BJ (cell line): ENCODE data around the gene KIAA1671. TPM values are rescaled to one million over a fixed set of nuclear protein-coding genes. Genes with fewer than 3 reads are reported as not detected.
"Not testable (repeated sequence)": the region's sequence is repeated elsewhere in the genome, so short reads cannot be mapped to it uniquely, and the experiment has no call there.

Experiments used
- CTCF ChIA-PET: fragments of 350-600 bp; formaldehyde crosslinking; extraction: SDS; loops from one replicate; lab custom pipeline; 2021; ENCODE audit warnings: antibody characterized with exemption, inconsistent platforms; lab: Yijun Ruan, JAX
- POLR2A ChIA-PET: fragments of 300-600 bp; sonication (Branson Sonifier 250); formaldehyde crosslinking; extraction: SDS; loops from one replicate; lab custom pipeline; 2021; ENCODE audit warnings: antibody characterized with exemption; lab: Charles Lee
- DNase-seq: peaks from one replicate; pipeline ENCODE4 v3.0.0-alpha.2; 2011; ENCODE audit warnings: low read depth
- H3K27me3 ChIP-seq: 2 replicates; pipeline ENCODE4 v1.6.0; 2011; ENCODE audit warnings: low read length; ENCODE audit not compliant: control insufficient read depth, insufficient read depth
- H3K36me3 ChIP-seq: 2 replicates; pipeline ENCODE4 v1.5.1; 2011; ENCODE audit warnings: low read length; ENCODE audit not compliant: control insufficient read depth, insufficient read depth
- H3K4me3 ChIP-seq: 2 replicates; pipeline ENCODE4 v1.5.1; 2011; ENCODE audit warnings: low read depth, mild to moderate bottlenecking, control low read depth, low read length
- polyA minus RNA-seq: library from RNA; depleted of rRNA, polyadenylated mRNA; stranded (reverse); fragments of >200 nt; gene quantifications from 2 replicates; pipeline ENCODE4 v1.2.3, GENCODE V29; 2011; rRNA and poly(A)+ RNA removed
- polyA plus RNA-seq: library from polyadenylated mRNA; depleted of rRNA; stranded (reverse); fragments of >200 nt; gene quantifications from 2 replicates; pipeline ENCODE4 v1.2.3, GENCODE V29; 2011; rRNA removed
- TF ChIP-seq, protein P1 (sequence below): IDR thresholded peaks from 2 replicates; pipeline ENCODE4 v1.5.1; 2011; ENCODE audit warnings: low read depth, mild to moderate bottlenecking, control low read depth, inconsistent platforms, low read length, moderate library complexity; ENCODE audit not compliant: insufficient read depth

Gene KIAA1671
- polyA plus RNA-seq (0.11 and 0.15 TPM in 2 replicates), polyA minus RNA-seq (0.15 and 0.19 TPM in 2 replicates)

DNA sequence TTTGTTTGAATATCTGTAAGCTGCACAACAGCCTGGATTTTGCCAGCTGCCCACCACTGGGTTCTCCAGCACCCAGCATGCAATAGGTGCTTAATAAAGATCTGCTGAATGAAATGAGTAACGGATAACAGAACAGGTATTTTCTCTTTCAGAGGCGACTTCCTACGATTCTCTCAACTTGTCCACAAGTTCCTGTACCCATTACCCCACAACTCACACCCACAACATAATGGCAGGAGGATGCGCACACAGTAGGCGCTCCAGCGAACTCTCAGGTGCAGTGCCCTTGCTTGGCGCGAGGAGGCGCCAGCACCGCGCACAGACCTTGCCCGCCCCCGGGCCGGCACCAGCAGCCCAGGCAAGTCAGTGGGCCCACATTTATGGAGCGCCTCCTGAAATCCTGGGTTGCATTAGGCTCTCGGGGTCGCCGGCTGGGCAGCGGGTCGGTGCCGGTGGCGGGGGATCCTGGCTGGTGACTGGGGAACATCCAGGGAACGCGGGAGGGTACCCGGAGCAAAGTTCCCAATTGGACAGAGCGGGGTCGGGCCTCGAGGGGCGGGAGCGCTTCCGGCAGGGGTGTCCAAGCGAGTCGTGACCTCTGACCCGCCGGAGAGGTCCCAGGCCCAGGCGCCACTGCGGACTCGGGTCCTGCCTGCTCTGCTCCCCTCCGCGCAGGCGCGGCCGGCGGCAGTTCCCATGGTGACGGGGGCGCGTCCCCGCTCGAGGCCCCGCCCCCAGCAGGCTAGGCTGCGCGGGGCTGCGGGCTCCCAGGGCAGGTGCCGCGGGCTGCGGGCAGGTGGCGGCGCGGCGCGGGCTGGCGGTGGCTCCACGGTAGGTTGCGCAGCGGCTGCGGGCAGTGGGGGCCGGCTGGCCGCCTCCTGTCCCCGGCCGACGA, at the start of gene KIAA1671:
Gene KIAA1671, plus strand, starts transcription at position 775 of the 895 bp plus-strand sequence. CDS start 75,284 bp downstream, outside the sequence.
- Histone ChIP-seq H3K27me3 (peaks cover 11% of the 10 kb centered on the region), H3K36me3 (no peaks in the 10 kb centered on the region), H3K4me3 (peak within 1 kb of the TSS; percentile 68)
- CTCF ChIA-PET = interaction anchor here (0.9 to 4.3 kb wide), 3 partner anchors 10 to 102 kb away, joined by 4 to 33 read pairs (median 4); no protein-coding TSS in a partner anchor
- POLR2A ChIA-PET = no interaction called here
- DNase-seq = no peak
- TF ChIP-seq, protein P1, sequence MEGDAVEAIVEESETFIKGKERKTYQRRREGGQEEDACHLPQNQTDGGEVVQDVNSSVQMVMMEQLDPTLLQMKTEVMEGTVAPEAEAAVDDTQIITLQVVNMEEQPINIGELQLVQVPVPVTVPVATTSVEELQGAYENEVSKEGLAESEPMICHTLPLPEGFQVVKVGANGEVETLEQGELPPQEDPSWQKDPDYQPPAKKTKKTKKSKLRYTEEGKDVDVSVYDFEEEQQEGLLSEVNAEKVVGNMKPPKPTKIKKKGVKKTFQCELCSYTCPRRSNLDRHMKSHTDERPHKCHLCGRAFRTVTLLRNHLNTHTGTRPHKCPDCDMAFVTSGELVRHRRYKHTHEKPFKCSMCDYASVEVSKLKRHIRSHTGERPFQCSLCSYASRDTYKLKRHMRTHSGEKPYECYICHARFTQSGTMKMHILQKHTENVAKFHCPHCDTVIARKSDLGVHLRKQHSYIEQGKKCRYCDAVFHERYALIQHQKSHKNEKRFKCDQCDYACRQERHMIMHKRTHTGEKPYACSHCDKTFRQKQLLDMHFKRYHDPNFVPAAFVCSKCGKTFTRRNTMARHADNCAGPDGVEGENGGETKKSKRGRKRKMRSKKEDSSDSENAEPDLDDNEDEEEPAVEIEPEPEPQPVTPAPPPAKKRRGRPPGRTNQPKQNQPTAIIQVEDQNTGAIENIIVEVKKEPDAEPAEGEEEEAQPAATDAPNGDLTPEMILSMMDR = peak; percentile 96

DNA sequence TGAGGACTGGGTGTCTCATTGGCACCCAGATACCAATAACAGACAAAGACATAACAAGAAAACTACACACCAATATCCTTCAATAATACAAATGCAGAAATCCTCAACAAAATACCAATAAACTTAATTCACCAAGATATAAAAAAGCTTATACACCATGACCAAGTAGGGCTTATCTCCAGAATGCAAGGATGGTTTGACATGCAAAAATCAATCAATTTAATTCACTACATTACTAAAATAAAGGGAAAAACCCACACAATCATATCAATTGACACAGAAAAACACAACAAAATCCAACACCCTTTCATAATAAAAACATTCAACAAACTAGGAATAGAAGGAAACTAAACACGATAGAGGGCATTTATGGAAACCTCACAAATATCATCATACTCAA, 46.6 kb upstream of the KIAA1671 start:
- DNase-seq = no peak
- H3K36me3 ChIP-seq = no peaks in the 10 kb centered on the region
- POLR2A ChIA-PET = no interaction called here
- no peak overlapping the region for H3K4me3 ChIP-seq
- TF ChIP-seq, protein P1 = no peak
- CTCF ChIA-PET = no interaction called here
- no peaks in the 10 kb centered on the region for H3K27me3 ChIP-seq

DNA sequence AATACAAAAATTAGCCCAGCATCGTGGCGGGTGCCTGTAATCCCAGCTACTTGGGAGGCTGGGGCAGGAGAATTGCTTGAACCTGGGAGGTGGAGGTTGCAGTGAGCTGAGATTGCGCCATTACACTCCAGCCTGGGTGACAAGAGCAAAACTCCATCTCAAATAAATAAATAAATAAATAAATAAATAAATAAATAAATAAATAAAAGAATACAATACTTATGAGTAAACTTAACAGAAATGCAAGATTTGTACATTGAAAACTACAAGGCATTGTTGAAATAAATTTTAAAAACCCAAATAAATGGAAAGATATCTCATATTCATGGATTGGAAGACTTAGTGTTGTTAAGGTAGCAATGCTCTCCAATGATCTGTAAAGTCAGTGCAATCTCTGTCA, 45.4 kb upstream of the KIAA1671 start:
- CTCF ChIA-PET, H3K27me3 ChIP-seq, DNase-seq, POLR2A ChIA-PET, H3K36me3 ChIP-seq, H3K4me3 ChIP-seq: not testable (repeated sequence)

DNA sequence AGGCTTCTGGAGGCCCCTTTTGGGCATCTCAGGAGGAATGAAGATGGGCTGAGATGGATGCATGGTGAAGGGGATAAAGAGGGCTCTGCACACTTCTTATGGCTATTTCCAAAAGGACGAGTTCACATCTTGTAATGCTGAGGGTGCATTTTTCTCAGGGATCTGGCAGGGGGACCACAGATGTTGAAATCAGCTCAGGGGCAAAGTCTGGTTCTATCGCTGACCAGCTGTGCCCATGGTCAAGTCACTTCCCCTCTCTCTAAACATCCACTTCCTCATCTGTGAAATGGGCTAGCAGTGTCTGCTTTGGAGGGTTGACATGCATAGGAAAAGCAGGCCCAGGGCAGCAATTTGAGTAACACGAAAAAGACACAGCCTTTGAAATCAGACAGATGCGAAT, 32.5 kb upstream of the KIAA1671 start:
- Histone ChIP-seq H3K4me3 (no peak overlapping the region), H3K27me3 (no peaks in the 10 kb centered on the region), H3K36me3 (no peaks in the 10 kb centered on the region)
- POLR2A ChIA-PET = no interaction called here
- TF ChIP-seq, protein P1 = no peak
- CTCF ChIA-PET = no interaction called here
- DNase-seq = no peak

DNA sequence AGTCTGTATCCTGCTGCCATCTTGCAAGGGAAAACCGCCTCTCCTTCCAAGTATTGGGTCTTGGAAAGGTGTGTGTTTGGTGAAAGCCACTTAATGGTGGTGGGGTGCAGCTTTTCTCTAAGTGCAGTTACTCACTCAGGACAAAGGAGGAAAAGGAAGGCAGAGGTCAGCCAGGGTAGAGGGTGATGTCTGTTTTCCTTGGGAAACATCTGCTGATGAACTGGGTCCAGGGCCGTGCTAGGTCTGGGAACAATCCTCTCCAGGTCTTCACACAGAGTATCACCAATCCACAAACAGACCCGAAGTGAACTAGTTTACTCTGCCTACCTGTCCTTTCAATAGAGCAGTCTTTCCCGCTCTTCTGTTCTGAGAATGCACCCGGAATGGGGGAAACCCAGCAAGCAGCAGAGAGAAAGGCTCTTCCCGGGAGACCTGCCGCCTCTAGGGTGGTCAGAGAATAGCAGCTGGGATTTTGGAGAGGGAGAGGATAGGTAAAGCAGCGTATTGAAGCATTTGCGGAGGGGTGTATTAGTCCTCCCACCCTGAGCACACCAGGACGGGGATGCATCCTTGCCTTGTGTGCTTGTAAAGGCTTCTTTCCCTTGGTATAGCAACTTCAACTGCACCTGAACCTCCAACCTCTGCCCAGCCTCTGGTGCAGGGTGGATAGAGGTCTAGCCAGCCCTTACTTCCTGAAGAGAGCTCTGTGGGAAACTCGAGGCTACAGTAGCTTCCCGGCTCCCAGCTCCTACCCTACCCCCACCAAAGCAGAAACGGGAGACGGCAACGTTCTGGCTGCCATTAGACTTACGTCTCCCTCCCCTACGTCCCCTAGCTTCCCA, 26.7 kb upstream of the KIAA1671 start:
- H3K27me3 ChIP-seq = no peaks in the 10 kb centered on the region
- TF ChIP-seq, protein P1 = no peak
- ChIA-PET CTCF (interaction anchor here (3.3 kb wide), 1 partner anchor 12 kb away, joined by 21 read pairs; no protein-coding TSS in a partner anchor), POLR2A (no interaction called here)
- H3K4me3 ChIP-seq = no peak overlapping the region
- H3K36me3 ChIP-seq = no peaks in the 10 kb centered on the region
- no peak for DNase-seq
